NCI-H2227 (cell line): Measurements from ENCODE around the gene TMEM72.
A peak's percentile ranks its signal among the peaks of the same experiment; 100 is the strongest.

ENCODE experiments used
- DNase-seq: peaks from one replicate; lab custom pipeline; 2025; ENCODE audit not compliant: unreplicated experiment; lab: John Stamatoyannopoulos, UW

TMEM72 gene

DNA sequence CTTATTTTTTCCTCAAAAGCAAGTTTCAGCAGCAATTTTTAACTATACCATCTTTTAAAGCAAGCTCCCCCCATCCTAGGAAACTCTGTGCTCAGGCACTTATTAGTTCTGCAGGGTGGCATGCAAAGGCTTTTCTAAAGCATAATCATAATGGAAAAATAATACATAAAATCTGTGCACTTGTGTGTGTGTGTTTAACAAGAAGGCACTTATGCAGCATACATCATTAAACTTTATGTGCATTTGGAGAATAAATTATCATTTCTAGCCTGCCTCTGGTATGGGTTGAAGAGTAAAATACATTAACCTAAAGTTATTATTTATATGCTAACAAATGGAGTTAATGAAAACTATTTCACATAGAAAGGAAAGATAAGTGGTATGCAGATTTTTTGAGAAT, 42.9 kb downstream of the TMEM72 start:
- DNase-seq, result no peak

DNA sequence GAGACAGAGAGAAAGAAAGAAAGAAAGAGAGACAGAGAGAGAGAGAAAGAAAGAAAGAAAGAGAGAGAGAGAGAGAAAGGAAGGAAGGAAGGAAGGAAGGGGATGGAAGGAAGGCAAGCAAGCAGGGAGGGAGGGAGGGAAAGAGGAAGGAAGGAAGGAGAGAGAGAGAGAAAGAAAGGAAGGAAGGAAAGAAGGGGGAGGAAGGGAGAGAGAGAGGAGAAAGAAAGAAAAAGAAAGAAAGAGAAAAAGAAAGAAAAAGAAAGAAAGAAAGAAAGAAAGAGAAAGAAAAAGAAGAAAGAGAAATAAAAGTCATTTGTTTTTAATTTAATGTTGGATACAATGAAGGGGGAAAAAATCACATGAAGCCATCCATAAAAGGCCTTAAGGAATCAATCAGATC, 43.8 kb downstream of the TMEM72 start:
- no peak for DNase-seq

DNA sequence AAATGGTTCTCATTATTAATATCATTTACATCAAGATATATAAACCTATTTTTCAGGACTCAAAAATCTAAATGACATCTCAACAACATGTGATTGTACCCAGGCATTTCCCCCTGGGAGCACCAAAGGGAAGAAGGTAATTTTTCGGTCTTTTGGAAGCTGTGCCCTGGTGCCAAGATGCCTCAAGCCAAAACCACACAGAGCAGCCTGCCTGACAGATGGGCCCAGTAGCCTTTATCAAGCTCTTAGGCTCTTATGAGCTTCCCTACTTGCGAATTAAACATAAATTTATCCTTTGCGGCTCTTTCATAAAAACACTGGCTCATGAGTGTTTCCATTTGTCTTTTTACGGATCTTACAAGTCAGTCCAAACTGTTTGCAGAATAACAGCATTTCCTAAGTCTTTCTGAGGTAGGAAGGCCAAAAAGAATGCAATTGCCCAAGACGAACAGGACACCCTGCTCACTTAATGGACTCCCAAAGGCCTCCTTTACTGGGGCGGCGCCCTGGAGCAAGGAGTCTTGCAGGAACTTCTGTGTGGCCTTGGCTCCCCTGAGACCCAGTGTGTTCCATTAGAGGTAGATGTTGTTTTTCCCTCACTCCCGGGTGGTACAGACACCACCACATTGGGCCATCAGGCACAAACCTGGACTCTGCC, 44.4 kb downstream of the TMEM72 start:
- DNase-seq, result no peak

DNA sequence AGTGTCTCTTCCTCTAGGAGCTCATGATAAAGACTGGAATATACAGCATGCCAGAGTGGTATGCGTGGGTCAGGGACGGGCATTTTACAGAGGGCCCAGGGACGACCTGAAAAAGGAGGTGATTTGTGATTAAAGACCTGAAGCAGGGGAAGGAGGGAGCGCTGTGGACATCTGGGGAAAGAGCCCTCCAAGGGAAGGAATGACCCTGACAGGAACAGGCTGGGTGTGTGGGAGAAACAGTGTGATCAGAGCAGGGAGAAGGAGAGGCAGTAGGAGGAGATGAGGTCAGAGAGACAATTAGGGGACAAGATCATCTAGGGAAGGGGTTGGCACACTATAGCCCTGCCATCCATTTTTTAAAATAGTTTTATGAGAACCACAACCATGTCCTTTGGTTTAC, 45.1 kb downstream of the TMEM72 start:
- DNase-seq, result no peak

DNA sequence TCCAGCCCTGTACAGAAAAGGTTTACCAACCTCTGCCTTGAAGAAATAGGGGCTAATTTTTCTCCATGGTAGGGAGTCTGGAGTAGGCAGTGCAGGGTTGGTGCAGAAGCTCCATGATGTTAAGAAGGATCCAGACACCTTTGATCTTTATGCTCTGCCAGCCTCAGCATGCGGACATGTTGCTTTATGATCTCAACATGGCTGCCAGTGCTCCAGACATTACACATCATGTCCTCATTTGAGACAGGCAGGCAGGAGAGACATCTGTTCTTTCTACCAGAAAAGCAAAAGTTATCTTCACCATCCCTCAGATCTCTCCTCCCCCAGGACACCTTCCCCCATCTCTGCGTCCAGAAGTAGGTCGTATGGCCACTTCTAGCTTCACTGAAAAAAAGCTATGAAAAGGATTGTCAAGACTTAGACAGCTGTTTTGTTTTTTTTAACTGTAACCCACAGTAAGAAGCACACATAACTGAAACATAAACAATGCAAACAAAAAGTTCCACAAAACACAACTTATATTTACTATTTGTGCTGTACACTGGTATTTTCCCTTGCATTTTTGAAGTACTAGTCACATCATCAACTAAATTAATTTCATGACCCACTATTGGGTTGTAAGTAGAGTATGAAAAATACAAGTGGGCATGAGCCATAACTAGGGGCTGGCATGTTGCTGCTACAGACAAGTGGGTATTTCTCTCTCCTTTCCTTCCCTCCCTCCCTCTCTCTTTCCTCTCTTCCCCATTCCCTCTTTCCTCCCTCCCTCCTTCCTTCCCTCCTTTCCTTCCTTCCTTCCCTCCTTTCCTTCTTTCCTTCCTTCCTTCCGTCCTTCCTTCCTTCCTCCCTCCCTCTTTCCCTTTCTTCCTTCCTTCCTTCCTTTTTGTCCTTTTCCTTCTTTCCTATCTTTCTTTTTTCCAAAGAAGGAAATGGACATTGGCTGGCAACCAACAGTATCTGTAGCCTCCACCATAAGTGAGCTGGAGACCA, 45.9 kb downstream of the TMEM72 start:
- no peak for DNase-seq

DNA sequence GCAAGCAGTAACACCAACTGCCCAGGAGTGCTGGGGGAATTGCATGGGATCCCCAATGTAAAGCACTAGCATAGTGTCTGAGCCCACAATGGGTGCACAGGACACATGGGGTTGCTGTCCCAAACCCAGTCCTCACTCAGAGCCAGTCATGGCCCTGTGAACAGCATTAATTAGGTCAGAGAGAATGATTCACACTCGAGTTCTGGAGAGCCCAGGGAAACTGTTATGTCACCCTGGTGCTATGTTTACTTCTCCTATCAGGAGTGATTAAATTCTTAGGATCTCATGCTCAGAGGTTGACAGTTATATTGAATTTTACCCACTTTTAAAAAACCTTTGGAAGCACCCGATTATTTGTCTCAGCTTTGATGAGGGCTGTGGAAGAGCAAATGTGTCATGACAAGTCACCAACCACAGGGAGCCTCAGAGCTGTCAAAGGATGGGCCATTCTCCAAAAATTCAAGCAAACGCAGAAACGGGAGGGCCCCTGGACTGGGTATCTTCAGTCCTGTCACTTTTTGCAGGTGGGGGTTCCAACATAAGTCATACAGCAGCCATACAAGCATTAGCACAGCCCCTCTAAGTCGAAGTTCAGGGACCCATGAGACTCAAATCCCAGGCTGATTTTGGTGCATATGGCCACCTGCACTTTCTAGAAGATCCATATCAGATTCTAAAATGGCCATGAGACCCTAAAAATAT, 47.2 kb downstream of the TMEM72 start:
- DNase-seq, result no peak

DNA sequence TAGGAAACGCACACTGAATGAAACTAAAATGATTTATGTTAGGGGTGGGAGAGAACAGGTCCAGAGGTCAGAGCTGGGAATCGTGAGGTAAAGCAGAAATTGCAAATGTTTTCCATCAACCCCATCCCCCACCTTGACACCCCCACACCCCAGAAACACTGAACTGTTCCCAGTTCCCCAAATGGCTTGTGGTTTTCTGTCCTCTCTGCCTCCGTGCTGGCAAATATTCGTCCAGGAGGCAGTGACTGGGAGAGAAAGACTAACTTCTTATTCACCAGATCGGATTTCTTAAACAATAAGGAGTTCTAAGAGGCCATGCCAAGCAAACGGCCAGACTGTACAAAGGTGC, 47.7 kb downstream of the TMEM72 start:
- DNase-seq, result no peak

DNA sequence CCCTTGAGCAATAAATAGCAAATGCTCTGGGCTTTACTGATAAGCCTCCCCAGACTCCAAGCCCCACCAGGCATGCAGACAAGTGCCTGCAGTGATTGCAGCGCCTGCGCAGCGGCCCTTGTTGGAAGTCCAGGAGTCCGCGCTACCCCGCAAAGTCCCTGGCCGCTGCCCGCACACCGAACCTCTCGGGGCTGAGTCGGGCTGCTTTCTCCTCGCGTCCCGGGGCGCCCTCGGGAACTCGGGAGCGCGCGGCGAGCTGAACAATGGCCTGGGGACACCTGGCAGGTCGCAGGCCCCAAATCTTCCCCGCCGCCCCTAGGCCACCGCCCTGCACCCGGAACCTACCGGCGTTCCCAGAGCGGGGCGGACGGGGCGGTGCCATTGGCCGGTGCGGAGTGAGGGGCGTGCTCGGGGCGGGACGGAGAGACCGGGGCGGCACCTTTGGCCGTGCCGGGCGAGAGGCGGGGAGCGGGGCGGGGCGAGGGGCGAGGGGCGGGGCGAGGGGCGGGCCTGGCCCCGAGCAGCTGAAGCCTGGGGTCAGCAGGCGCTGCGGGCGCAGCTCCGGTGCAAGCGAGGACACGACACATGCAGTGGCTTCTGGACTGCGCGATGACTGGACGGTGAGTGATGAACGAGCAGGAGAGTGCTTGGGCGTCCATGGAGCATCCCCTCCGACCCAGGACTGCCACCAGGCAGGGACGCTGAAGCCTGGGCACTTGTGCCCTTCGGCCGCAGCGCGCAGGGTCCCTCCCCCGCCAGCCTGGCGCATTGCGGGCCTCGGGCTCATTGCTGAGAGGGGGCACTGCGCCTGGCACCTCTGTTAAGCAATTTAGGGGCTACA, 48.3 kb downstream of the TMEM72 start, which contains the start of gene RASSF4:
Gene RASSF4 (plus strand): TSS at position 556 of the 841 bp plus-strand sequence. CDS start 10,401 bp downstream, outside the sequence.
- peak; percentile 82 for DNase-seq

DNA sequence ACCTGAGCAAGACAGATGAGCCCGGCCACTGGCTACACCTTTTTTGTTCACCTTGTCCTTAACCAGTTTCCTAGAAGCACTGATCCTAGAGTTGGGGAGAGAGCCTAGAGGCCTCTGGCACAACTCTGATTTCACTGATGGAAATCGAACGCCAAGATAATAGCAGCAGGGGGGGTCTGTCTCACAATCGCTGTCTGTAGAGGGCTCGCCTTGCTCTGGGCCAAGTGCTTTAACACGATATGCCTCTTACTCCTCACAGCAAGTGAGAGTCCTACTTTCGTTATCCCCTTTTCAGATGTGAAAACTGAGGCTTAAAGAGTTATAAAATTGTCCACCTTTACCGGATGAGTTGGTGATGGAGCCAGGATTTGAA, 48.9 kb downstream of the TMEM72 start:
- no peak for DNase-seq

DNA sequence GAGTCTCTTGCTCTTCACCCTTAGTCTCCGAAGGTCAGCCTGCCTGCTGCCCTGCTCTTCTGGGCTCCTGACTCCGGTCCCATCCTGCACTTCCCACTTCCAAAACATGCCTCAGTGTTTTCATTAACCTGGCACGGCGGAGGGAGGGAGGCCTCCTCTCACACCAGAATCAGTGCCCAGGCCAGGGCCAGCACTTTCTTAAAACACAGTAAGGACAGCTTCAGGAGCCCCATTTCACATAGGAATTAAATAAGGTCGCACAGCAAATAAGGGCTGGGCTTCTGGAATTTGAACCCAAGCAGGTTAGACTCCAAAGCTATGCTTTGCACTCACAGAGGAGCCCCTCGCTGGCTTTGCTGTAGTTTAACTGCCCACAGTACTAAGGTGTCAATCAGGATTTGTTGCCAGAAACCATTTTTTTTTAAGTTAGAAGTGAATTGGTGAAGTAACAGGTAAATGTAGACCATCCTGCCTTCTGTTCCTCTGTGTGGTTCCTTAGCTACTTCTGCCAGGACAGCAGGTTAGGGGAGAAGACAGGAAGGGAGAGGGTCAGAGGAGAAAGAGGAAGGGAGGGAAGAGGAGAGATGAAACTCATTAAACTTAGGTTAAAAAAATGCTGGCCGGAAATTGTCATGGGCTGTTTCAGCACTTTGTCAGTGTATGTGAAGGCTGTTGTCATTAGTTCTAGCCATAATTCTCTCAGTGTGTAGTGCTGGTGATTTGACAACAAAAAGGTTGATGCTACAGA, 49.5 kb downstream of the TMEM72 start:
- no peak for DNase-seq

DNA sequence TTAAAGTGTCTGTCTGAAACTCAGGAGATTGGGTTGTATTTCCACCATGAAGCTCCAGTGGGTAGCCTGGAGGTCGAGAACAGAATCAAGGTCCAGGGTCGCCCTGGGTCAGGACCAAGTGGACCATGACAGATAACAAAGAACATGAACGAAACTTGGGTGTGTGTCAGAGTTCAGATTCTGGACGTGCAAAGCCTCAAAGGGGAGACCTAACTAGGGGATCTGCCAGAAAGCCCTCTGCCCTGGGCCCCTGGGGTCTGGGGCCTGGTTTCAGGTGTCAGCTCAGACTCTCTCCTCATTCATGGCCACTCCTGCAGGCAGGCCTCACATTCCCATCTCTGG, 50.1 kb downstream of the TMEM72 start:
- no peak for DNase-seq

DNA sequence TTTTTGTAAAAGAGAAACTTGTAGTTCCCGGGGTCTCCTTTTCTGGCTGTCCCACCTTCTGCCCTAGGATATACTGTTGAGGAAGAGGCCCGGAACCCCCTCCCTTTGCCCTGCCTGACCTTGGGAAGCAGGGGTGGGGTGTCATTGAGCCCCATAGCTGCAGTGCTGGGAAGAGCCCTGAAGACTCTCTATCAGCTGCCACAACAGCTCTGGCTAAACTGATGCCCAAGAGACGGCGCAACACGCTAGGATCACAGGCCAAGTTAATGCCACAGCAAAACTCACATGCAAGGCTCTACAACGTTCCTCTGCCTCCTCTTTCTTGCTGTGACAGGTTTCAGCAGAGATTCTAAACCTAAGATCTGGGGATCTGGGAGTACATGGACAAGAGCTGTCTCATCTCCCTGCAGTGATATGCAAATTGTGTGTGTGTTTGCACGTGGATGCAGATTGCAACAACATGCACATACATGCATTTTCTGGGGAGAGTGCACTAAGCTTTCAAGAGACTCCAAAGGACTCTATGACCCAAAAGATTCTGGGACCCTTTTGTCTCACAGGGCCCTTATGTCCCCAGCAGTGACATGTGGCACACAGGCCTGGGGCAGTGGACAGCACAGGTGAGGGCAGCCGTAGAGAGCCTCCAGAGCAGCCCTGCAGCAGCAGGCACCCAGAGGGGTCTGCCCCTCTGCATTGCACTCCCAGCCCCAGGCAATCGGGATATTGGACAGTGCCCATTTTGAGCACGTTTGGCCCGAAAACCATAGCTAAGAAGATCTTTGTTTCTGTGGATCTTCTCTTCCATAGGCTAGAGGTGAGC, 51.0 kb downstream of the TMEM72 start:
- no peak for DNase-seq

DNA sequence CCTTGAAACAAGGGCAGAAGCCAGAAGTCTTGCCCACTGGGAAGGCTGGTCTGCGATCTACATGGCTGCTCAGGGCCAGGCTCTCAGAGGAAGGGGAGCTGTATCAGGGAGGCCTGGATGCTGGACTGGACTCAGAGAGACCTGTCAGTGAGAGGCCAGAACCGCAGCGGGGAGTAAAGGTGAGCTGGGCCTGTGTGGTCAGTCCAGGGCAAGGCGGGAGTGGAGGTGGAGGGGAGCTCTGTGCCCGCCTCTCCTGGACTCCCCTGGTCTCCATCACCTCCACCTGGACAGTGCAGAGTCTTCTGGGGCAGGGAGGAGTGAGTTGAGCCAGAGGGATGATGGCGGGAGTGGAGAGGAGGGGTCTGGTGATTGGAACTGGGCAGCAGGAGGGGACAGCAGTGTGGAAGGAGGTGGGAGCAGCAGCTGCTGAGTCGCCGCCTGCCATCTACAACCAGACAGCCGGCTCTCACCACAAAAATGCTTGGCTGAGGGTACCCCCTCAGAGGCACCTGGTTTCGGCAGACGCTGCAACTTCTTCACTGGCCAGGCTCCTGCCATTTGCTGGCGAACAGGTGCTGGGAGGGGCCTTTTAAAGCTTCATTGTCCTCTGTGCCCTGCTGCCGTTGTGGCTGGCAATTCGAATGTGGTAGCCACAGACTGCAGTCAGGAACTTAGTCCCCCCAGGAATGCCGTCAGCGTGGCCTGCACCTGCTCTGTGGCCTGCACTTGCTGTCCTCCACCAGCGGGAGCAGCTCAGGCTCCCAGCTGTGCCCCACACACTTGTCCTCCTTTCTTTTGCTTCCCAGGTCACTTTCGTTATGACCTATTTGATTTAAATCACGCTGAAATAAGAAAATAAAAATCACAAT, 52.0 kb downstream of the TMEM72 start:
- no peak for DNase-seq

DNA sequence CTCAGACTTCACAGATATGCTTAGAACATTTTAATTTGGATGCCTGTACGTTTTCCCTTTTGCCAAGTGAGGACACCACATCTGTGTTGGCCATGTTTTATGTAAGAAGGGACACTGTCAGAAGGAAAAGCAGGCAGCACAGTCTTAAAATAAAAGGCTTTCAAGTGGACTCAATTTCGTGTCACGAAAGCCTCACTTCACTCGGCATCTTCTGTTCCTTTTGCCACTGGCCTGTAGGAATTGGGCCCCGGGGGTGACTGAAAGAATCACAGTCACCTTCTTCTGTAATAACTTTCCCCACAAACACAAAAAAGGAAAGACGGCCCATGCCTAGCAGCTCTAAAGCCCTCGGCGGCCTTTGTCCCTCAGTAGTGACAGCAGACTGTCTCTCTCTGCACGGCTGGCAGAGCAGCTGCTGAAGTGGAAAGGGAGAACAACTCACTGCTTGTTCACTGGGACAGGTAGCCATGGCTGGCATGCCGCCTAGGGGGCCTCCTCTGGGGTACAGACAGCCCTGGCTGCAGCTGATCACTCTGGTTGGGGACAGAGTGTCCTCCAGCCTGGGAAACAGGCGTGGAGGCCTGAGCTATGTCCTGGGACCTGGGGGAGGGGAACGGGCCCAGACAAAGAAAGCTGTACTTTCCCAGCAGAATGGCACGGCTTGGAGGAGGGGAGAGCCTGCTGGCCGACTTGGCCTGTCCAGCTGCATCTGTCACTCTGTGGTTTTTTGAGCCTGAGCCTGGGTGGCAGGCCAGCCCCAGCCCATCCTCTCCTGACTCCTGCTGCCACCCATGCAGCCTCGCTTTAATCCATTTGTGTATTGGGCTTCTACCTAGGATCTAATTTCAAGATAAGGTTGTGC, 52.9 kb downstream of the TMEM72 start:
- no peak for DNase-seq

DNA sequence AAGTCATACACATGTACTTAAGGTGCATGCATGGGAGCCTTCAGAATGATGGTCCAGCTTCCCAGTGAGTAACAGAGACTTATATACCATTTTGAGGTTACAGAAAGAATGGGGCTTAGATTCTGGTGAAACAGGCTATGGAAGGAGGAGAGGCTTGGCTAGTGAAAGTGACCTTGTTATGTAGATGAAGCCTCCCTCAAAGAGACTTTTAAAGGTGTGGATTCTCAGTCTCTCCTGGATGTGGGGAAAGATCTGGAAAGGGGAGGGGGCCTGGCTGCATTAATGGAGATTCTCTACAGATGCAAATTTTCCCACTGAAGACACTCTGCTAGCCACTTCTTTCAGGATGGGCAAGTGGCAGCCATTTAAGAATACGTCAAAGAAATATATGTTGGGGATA, 54.0 kb downstream of the TMEM72 start:
- DNase-seq, result no peak

DNA sequence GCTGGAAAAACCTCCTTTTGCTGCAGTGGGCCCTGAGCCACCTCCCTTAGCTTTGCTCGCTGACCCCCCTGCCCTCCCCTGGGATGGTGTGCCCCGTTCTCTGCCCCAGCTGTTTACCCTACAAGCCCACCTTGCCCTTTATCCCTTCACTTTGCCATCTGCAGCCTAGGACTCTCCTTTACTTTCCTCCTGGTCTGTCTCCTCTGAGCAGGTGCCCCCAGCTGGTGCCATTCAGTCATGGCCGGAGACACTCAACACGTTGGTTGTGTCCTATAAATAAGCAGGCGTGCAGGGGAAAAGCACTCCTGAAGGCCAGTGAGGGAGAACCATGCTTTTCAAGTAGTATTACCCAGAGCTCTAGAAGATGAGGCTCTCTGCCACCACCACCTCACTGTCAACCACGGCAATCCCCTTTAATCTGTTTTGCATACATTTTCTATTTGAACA, 54.5 kb downstream of the TMEM72 start:
- DNase-seq, result no peak

DNA sequence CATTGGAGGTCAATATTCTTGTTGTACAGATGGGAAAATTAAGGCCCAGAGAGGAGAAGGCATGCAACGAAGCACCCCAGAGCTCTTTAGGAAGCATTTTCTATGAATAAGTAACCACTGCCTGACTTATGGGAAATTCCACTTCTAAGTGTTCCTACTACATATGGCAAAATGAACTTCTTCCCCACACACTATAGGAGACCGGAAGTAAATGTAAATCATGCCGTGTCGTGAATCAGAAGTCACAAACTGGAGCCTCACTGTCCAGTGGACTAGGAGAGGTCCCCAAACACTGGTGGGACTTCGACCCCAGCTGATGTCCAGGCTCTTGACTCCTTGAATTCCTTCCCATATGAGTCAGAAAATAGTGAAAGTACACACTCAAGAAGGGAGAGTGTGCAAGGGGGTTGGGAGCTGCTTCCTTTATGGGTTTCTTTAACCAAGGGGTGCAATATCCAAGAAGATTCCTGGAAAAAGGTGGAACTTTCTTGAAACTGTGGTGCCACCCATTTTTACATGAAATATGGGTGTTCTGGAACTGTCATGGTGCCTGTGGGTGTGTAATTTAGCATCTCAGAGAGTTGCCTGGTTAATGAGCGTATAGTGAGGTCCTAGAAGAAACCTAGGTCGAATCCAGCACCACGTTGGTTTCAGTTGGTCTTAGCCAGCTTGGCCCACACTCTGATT, 55.1 kb downstream of the TMEM72 start:
- no peak for DNase-seq
